Right renal cortex interstitium (tissue), 3 donors: ENCODE results near the gene PANK4. TPM values are rescaled to one million over a fixed set of nuclear protein-coding genes. Genes with fewer than 3 reads are reported as not detected.

Experiments used
- DNase-seq, 3 donors: peaks; one replicate each; pipeline ENCODE4 v3.0.0-alpha.2; 2013; ENCODE audit warnings: low read depth in 3 of 3, low spot score in 2 of 3
- polyA plus RNA-seq, 3 donors: library from polyadenylated mRNA; unstranded; fragments of 120-200 nt; gene quantifications; one replicate each; pipeline ENCODE4 v1.2.1, GENCODE V29; 2013; ENCODE audit not compliant: insufficient read length in 3 of 3

Gene PANK4
- polyA plus RNA-seq, 3 donors, result 25.3 to 26.8 (median 26.6) TPM

GRCh38 chr1:2530513-2531361 lies 4.3 kb upstream of the PANK4 start:
- no peak for DNase-seq

GRCh38 chr1:2529784-2530512 lies 3.6 kb upstream of the PANK4 start, which contains the start of gene HES5:
TSS of gene HES5 (minus strand) at chr1:2530263. CDS start at chr1:2530164, 99 bp downstream.
- DNase-seq, result no peak

GRCh38 chr1:2528966-2529783 lies 2.8 kb upstream of the PANK4 start:
- DNase-seq, result no peak

GRCh38 chr1:2528611-2528965 lies 2.2 kb upstream of the PANK4 start:
- DNase-seq, result no peak

- no peak for DNase-seq
These were observed 1.6 kb upstream of the PANK4 start for GRCh38 chr1:2528016-2528415.

- DNase-seq, result no peak
These were observed 1.1 kb upstream of the PANK4 start for GRCh38 chr1:2527556-2527860.

GRCh38 chr1:2526824-2527555 lies 594 bp upstream of the PANK4 start:
- no peak for DNase-seq

- DNase-seq, result no peak
These were observed 850 bp downstream of the PANK4 start for GRCh38 chr1:2525572-2525919.

- no peak for DNase-seq
These were observed 2.3 kb downstream of the PANK4 start for GRCh38 chr1:2523891-2524609.

GRCh38 chr1:2523191-2523890 lies 3.1 kb downstream of the PANK4 start:
- DNase-seq, result no peak

- no peak for DNase-seq
These were observed 4.2 kb downstream of the PANK4 start for GRCh38 chr1:2522230-2522629.

- no peak for DNase-seq
These were observed 5.6 kb downstream of the PANK4 start for GRCh38 chr1:2520806-2521205.

GRCh38 chr1:2520206-2520605 lies 6.2 kb downstream of the PANK4 start:
- DNase-seq, result no peak

- no peak for DNase-seq
These were observed 6.7 kb downstream of the PANK4 start for GRCh38 chr1:2519729-2520128.

- no peak for DNase-seq
These were observed 7.2 kb downstream of the PANK4 start for GRCh38 chr1:2519029-2519685.

GRCh38 chr1:2518528-2518927 lies 7.9 kb downstream of the PANK4 start:
- DNase-seq, result no peak

GRCh38 chr1:2517966-2518365 lies 8.4 kb downstream of the PANK4 start:
- no peak for DNase-seq

GRCh38 chr1:2516946-2517345 lies 9.4 kb downstream of the PANK4 start:
- no peak for DNase-seq

- no peak for DNase-seq
These were observed 10.3 kb downstream of the PANK4 start for GRCh38 chr1:2516124-2516523.
